Stimulated activated effector memory CD8-positive, alpha-beta T cell treated with anti-CD3 and anti-CD28 coated beads, Interleukin-12 subunit alpha, Interleukin-12 subunit beta, amount 100 ng/mL, for 72 hours (primary cell): ENCODE measurements around the gene CCDC87.
"Not testable (repeated sequence)": the region's sequence is repeated elsewhere in the genome, so short reads cannot be mapped to it uniquely, and the experiment has no call there.

ENCODE experiments used
- ATAC-seq: fragments of 150-1000 bp; cut with Tn5 transposase; 2 replicates; pipeline ENCODE4 v1.10.0; 2021
- DNase-seq, 2 donors: peaks; one replicate each; pipeline ENCODE4 v3.0.0; 2021 to 2022; ENCODE audit warnings: low spot score in 2 of 2
- H3K27ac Mint-ChIP-seq: one replicate; pipeline ENCODE4 v1.8.0; 2022; ENCODE audit warnings: mild to moderate bottlenecking, mixed read lengths
- H3K36me3 Mint-ChIP-seq: one replicate; pipeline ENCODE4 v1.8.0; 2022; ENCODE audit warnings: mild to moderate bottlenecking, mixed read lengths
- H3K4me1 Mint-ChIP-seq: one replicate; pipeline ENCODE4 v1.8.0; 2022; ENCODE audit warnings: mixed read lengths
- H3K4me3 Mint-ChIP-seq: one replicate; pipeline ENCODE4 v1.8.0; 2022; ENCODE audit warnings: mild to moderate bottlenecking, mixed read lengths
- H3K9me3 Mint-ChIP-seq: one replicate; pipeline ENCODE4 v1.8.0; 2022; ENCODE audit warnings: mixed read lengths

CCDC87 gene

DNA sequence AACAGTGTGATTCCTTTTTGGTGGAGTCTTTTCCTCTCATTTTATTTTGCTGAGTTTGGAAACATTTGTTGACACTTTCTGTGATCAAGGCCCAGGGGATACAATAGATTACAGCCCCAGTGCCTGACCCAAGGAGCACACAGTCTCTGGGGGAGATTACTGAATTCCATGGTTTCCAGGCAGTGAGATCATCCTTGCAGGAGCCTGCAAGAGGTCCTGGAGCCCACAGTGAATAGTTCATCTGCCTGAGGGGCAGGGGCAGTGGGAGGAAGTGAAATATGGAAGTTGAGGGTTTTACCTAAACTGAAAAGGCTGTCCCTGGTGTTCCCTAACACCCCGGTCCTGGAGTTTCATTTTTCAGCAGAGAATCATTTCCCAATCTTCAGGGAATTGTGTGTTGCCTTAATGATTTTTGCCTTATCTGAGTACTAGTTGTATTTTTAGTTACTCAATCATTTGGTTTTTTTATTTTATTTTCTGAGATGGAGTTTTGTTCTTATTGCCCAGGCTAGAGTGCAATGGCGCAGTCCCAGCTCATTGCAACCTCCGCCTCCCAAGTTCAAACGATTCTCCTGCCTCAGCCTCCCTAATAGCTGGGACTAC lies 7.9 kb upstream of the CCDC87 start:
- Mint-ChIP-seq H3K27ac (peak overlapping the region; percentile 37), H3K36me3 (peaks cover 37% of the 10 kb centered on the region), H3K4me1 (peaks cover 1% of the 10 kb centered on the region), H3K9me3 (no peaks in the 10 kb centered on the region), H3K4me3 (no peak overlapping the region)
- no peak for DNase-seq
- ATAC-seq, result no peak

- no peak for DNase-seq
- Mint-ChIP-seq H3K4me3 (no peak overlapping the region), H3K27ac (peak overlapping the region; percentile 37), H3K9me3 (no peaks in the 10 kb centered on the region), H3K4me1 (peaks cover 6% of the 10 kb centered on the region), H3K36me3 (peaks cover 37% of the 10 kb centered on the region)
- ATAC-seq, result no peak
Measured at GRCh38 chr11:66600219-66600618, 7.4 kb upstream of the CCDC87 start.

- ATAC-seq (no peak), DNase-seq (no peak)
- no peak overlapping the region for H3K4me3 Mint-ChIP-seq
- H3K9me3 Mint-ChIP-seq, result no peaks in the 10 kb centered on the region
- H3K27ac Mint-ChIP-seq, result no peak overlapping the region
- H3K36me3 Mint-ChIP-seq, result peaks cover 30% of the 10 kb centered on the region
- peaks cover 14% of the 10 kb centered on the region for H3K4me1 Mint-ChIP-seq
Measured at GRCh38 chr11:66598993-66599392, 6.1 kb upstream of the CCDC87 start.

DNA sequence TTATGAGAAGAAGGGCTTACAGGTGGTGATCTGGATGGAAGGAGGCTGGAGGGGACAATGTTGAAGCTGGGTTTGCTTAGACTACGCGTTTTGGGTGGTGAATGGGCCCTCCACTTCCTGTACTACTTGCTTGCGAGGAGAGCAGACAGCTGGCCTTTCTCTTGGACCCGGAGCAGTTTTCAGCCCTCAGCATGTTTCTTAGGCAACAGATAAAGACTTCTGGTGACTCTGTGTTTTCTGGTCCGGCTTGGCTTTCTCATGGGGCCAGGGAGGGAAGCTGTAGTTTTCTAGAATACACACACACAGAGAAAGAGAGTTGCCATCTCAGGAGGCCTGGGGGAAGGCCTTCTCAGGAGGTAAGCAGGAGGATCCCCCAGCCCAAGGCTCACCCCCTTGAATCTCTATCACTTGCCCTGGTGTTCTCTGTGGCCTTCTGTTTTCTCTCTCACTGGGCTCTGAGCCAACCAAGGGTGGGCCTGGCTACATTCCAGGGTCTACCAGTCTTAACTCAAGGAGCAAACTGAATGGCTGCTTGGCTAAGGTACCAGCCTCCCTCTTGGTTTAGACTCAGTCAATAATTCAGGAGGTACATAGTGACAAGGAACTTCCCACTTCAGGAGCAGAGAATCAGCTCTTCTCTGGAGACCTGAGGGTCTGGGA lies 2.5 kb upstream of the CCDC87 start:
- Mint-ChIP-seq H3K27ac (peak overlapping the region; percentile 88), H3K36me3 (peaks cover 16% of the 10 kb centered on the region), H3K4me3 (peak overlapping the region; percentile 48), H3K9me3 (no peaks in the 10 kb centered on the region), H3K4me1 (peaks cover 37% of the 10 kb centered on the region)
- DNase-seq, result no peak
- ATAC-seq, result no peak

GRCh38 chr11:66593650-66594049 lies 787 bp upstream of the CCDC87 start:
- ATAC-seq (no peak), DNase-seq (no peak)
- H3K27ac Mint-ChIP-seq, result peak overlapping the region; percentile 97
- peaks cover 10% of the 10 kb centered on the region for H3K36me3 Mint-ChIP-seq
- no peaks in the 10 kb centered on the region for H3K9me3 Mint-ChIP-seq
- H3K4me1 Mint-ChIP-seq, result peaks cover 37% of the 10 kb centered on the region
- H3K4me3 Mint-ChIP-seq, result peak overlapping the region; percentile 98

DNA sequence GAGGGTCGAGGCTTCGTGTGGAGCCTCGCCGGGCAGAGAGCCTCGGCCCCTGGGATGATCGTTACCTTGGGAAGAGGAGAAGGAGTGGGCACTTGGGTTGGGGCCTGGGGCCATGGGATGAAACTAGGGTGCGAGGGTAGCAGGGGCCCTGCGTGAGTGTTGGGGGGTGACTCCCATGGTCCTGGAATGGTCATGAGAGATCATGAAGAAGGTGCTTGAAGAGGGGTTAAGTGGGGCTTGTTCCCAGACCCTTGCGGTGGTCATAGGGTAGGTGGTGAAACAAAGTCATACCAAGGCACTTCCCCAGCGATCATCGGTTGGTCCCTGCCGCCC lies 406 bp upstream of the CCDC87 start:
- peaks cover 10% of the 10 kb centered on the region for H3K36me3 Mint-ChIP-seq
- ATAC-seq (no peak), DNase-seq (no peak)
- no peaks in the 10 kb centered on the region for H3K9me3 Mint-ChIP-seq
- H3K4me1 Mint-ChIP-seq, result peaks cover 37% of the 10 kb centered on the region
- H3K27ac Mint-ChIP-seq, result peak overlapping the region; percentile 97
- peak overlapping the region; percentile 98 for H3K4me3 Mint-ChIP-seq

- H3K9me3 Mint-ChIP-seq, result no peaks in the 10 kb centered on the region
- H3K4me3 Mint-ChIP-seq, result peak overlapping the region; percentile 98
- peaks cover 37% of the 10 kb centered on the region for H3K4me1 Mint-ChIP-seq
- no peak for DNase-seq
- H3K36me3 Mint-ChIP-seq, result peaks cover 10% of the 10 kb centered on the region
- no peak for ATAC-seq
- peak overlapping the region; percentile 97 for H3K27ac Mint-ChIP-seq
Measured at GRCh38 chr11:66591175-66591574, 1.7 kb downstream of the CCDC87 start.

DNA sequence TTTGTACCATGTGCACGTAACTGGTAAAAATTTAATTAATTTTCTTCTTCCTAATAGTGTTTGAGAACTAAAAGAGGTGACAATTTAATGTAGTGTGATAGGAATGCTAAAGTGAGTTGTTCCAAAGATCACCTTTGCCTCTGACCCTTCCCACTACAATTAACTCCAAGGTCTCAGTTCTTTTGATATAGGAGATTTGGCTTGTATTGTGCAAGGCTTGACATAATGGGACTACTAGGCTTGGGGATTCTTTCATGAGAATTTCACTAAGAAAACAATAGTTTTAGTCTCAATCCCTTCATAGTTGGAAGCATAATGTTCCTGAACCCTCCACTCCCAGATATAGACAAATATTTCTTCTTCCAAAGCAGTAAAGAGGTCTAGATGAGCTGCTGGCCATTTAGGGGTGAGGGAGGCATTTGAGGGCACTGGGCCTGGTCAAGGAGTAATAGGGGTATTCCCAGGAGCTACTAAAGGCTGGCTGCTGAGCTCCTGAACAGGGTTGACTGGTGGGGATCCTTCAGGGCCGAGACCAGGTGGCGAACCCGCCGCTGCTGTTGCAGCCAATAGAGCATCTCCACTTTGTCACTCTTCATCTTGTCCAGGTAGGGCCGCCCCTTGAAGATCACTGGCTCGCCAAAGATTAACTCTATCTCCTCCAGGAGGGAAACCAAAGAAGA lies 2.7 kb downstream of the CCDC87 start:
- H3K4me3 Mint-ChIP-seq, result no peak overlapping the region
- no peak for ATAC-seq
- H3K36me3 Mint-ChIP-seq, result peaks cover 10% of the 10 kb centered on the region
- DNase-seq, result no peak
- no peaks in the 10 kb centered on the region for H3K9me3 Mint-ChIP-seq
- H3K4me1 Mint-ChIP-seq, result peaks cover 30% of the 10 kb centered on the region
- H3K27ac Mint-ChIP-seq, result no peak overlapping the region

GRCh38 chr11:66589315-66589714 lies 3.5 kb downstream of the CCDC87 start:
- not testable (repeated sequence) for H3K27ac Mint-ChIP-seq, ATAC-seq, H3K36me3 Mint-ChIP-seq, DNase-seq, H3K4me3 Mint-ChIP-seq, H3K9me3 Mint-ChIP-seq
- peaks cover 23% of the 10 kb centered on the region for H3K4me1 Mint-ChIP-seq

DNA sequence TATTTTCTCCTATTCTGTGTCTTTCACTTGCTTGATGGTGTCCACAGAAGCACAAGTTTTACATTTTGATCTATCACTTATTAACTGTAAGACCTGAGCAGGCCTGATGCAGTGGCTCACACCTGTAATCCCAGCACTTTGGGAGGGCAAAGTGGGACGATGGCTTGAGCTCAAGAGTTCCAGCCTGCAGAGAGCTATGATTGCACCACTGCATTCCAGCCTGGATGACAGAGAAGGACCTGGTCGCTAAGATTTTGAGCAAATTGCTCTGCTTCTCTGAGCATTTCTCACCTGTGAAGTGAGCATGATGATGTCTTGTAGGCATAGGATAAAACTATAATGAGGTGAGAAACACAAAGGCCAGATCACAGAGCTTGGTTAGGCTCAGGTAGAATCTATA lies 6.7 kb downstream of the CCDC87 start:
- no peak for DNase-seq
- Mint-ChIP-seq H3K36me3 (no peaks in the 10 kb centered on the region), H3K9me3 (no peaks in the 10 kb centered on the region), H3K4me3 (no peak overlapping the region), H3K27ac (no peak overlapping the region), H3K4me1 (peaks cover under 1% of the 10 kb centered on the region)
- no peak for ATAC-seq

- not testable (repeated sequence) for H3K27ac Mint-ChIP-seq, H3K9me3 Mint-ChIP-seq, H3K4me3 Mint-ChIP-seq, DNase-seq, ATAC-seq, H3K4me1 Mint-ChIP-seq, H3K36me3 Mint-ChIP-seq
Measured at GRCh38 chr11:66585447-66585846, 7.4 kb downstream of the CCDC87 start.

DNA sequence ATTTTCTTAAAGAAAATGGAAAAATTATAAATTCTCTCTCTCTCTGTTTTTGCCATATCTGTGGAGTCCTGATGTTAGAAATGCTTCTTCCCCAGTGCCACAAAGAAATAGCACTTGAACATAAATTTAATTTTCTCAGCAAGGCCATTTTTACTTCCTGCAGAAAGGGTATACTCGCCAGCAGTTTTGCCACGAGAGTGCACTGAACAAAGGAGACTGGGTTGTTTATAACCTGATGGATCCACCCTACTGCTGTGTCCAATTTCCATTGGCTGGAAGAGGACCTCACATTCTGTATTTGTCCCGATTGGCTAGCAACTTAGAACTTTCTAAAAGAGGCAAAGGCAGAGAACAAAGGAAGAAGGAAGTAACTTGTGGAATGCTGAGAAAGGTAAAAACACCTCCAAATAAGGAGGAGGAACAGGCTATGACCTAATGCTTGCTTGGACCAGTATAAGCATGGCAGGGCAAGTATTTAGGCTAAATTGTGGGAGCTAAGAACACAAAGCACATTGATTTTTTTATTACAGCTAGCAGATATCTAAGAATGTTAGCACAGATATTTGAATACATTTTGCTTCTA lies 10.2 kb downstream of the CCDC87 start:
- H3K4me3 Mint-ChIP-seq, ATAC-seq, H3K9me3 Mint-ChIP-seq, H3K27ac Mint-ChIP-seq, H3K36me3 Mint-ChIP-seq, DNase-seq: not testable (repeated sequence)
- H3K4me1 Mint-ChIP-seq, result peaks cover 19% of the 10 kb centered on the region

- DNase-seq, result no peak
- H3K4me1 Mint-ChIP-seq, result peaks cover 19% of the 10 kb centered on the region
- no peak overlapping the region for H3K27ac Mint-ChIP-seq
Measured at GRCh38 chr11:66581261-66581660, 11.6 kb downstream of the CCDC87 start.

DNA sequence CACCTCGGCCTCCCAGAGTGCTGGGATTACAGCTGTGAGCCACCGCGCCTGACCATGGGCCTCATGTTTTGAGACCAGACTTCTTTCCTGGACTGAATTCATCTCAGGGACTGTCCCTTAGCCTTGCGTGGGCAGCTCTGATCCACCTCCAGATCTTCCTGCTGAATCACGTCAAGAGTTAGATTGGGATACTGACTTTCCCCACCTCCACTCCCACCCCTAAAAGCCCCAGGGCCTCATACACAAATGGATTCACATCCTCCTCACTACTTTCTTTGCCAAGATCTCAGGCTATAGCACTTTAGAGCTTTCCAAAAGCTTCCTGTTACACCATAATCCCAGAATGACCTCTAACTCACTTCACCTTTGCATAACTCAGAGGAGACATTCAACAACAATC lies 12.1 kb downstream of the CCDC87 start:
- Mint-ChIP-seq H3K4me1 (peaks cover 19% of the 10 kb centered on the region), H3K9me3 (no peaks in the 10 kb centered on the region), H3K27ac (no peak overlapping the region), H3K4me3 (no peak overlapping the region), H3K36me3 (no peaks in the 10 kb centered on the region)
- no peak for ATAC-seq
- no peak for DNase-seq

More at GRCh38 chr11:66581261-66581660, 11.6 kb downstream of the CCDC87 start:
- no peaks in the 10 kb centered on the region for H3K9me3 Mint-ChIP-seq
- H3K4me3 Mint-ChIP-seq, result no peak overlapping the region
- no peaks in the 10 kb centered on the region for H3K36me3 Mint-ChIP-seq
- ATAC-seq, result no peak

DNA sequence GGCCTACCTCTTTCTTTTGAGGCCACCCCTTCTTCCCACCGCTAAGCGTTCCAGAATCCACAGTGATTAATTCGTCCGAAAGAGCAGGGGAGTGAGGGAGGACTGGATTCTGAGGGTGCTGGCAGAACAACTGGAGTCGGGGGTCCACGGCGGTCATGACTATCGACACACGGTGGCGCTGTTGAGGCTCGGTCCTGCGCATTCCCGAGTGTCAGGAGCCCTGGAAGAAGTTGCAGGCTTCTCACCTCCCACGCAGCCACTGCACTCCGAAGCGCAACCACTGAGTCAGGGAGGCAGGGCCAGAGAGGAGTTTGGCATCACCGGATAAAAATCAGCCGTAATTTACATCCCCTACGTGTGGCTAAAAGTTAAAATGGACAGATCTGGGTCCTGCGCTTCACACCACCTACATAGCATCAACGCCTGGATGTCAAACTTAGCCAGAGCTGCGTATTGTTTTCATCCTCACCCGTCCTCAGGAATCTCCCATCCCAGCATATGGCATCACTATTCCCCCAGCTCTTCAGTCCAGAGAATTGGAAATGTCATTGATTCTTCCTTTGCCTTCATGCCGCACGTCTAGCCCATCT lies 13.8 kb downstream of the CCDC87 start:
- DNase-seq (peak; percentile 80 to 87), ATAC-seq (peak; percentile 90)
- Mint-ChIP-seq H3K27ac (no peak overlapping the region), H3K4me1 (peaks cover 19% of the 10 kb centered on the region), H3K4me3 (no peak overlapping the region), H3K9me3 (no peaks in the 10 kb centered on the region), H3K36me3 (no peaks in the 10 kb centered on the region)
